ENCODE data around the gene RNU5D-1.
A peak's percentile ranks its signal among the peaks of the same experiment; 100 is the strongest.

Gene RNU5D-1

GRCh38 chr1:44730741-44731512 lies at the start of gene RNU5D-1 (continued):
- peak; percentile 70; the same call in 1 of the 2 replicates for TF ChIP-seq ZNF391 (tag by site-specific recombination; IDR thresholded peaks at IDR 0.05; ENCODE audit: borderline replicate concordance, low read depth)
- TF ChIP-seq ZNF132 (tag by site-specific recombination; IDR thresholded peaks at IDR 0.05; ENCODE audit: borderline replicate concordance) = no peak
- no peak for TF ChIP-seq ZBTB49 (tag by site-specific recombination; IDR thresholded peaks at IDR 0.05; ENCODE audit: low read depth)
- TF ChIP-seq ZNF48 (tag by site-specific recombination; IDR thresholded peaks at IDR 0.05) = no peak
- TF ChIP-seq ZNF2 (tag by site-specific recombination; IDR thresholded peaks at IDR 0.05) = peak; percentile 90; the same call in 1 of the 2 replicates
- TF ChIP-seq ZNF488 (tag by site-specific recombination; IDR thresholded peaks at IDR 0.05) = no peak
- TF ChIP-seq ZNF114 (tag by site-specific recombination; IDR thresholded peaks at IDR 0.05) = no peak
- no peak for TF ChIP-seq ZNF223 (tag by site-specific recombination; IDR thresholded peaks at IDR 0.05)
- TF ChIP-seq SALL2 (tag by site-specific recombination; IDR thresholded peaks at IDR 0.05; ENCODE audit: borderline replicate concordance) = no peak
- TF ChIP-seq ZNF830 (tag by site-specific recombination; IDR thresholded peaks at IDR 0.05; ENCODE audit: low read depth) = no peak
- TF ChIP-seq FEZF1 (tag by site-specific recombination; IDR thresholded peaks at IDR 0.05) = peak; percentile 71
- no peak; the same call in 1 of the 2 replicates for TF ChIP-seq ZSCAN18 (tag by site-specific recombination; IDR thresholded peaks at IDR 0.05)
- TF ChIP-seq ZNF174 (tag by site-specific recombination; IDR thresholded peaks at IDR 0.05) = no peak
- TF ChIP-seq ZNF707 (tag by site-specific recombination; IDR thresholded peaks at IDR 0.05) = no peak
- TF ChIP-seq ZNF121 (tag by site-specific recombination; IDR thresholded peaks at IDR 0.05) = no peak
- no peak; the same call in none of the 2 replicates for TF ChIP-seq ZNF501 (tag by site-specific recombination; IDR thresholded peaks at IDR 0.05)
- TF ChIP-seq ZNF221 (tag by site-specific recombination; IDR thresholded peaks at IDR 0.05; ENCODE audit: borderline replicate concordance) = no peak
- TF ChIP-seq ZNF654 (tag by site-specific recombination; IDR thresholded peaks at IDR 0.05; ENCODE audit: low read depth) = peak; percentile 25; the same call in 1 of the 2 replicates
- TF ChIP-seq ZNF596 (tag by site-specific recombination; IDR thresholded peaks at IDR 0.05) = no peak
- peak; percentile 76 for TF ChIP-seq ZNF629 (tag by site-specific recombination; IDR thresholded peaks at IDR 0.05)
- peak; percentile 39; the same call in 1 of the 2 replicates for TF ChIP-seq REPIN1 (tag by site-specific recombination; IDR thresholded peaks at IDR 0.05; ENCODE audit: low read depth)
- TF ChIP-seq ZNF777 (tag by site-specific recombination; IDR thresholded peaks at IDR 0.05; ENCODE audit: borderline replicate concordance) = no peak
- TF ChIP-seq ZBTB26 (tag by site-specific recombination; optimal IDR thresholded peaks at IDR 0.05) = peak; percentile 7
- peak; percentile 96 for TF ChIP-seq PRDM6 (tag by site-specific recombination; IDR thresholded peaks at IDR 0.05)
- peak; percentile 29; the same call in 1 of the 2 replicates for TF ChIP-seq KLF7 (tag by site-specific recombination; IDR thresholded peaks at IDR 0.05; ENCODE audit: borderline replicate concordance)
- TF ChIP-seq ZBTB48 (tag by site-specific recombination; IDR thresholded peaks at IDR 0.05) = no peak; the same call in 1 of the 2 replicates
- no peak for TF ChIP-seq ZNF433 (tag by site-specific recombination; IDR thresholded peaks at IDR 0.05; ENCODE audit: low read depth)
- TF ChIP-seq ZNF133 (tag by site-specific recombination; IDR thresholded peaks at IDR 0.05) = no peak
- no peak for TF ChIP-seq ZNF138 (tag by site-specific recombination; IDR thresholded peaks at IDR 0.05; ENCODE audit: borderline replicate concordance)
- peak; percentile 59 for TF ChIP-seq ZSCAN16 (tag by site-specific recombination; IDR thresholded peaks at IDR 0.05)
- 0 out of 2 replicates have a peak, but pooled peaks have one; percentile 37 for TF ChIP-seq ZNF843 (tag by site-specific recombination; IDR thresholded peaks at IDR 0.05)
- peak; percentile 72 for TF ChIP-seq ZBTB8A (tag by site-specific recombination; IDR thresholded peaks at IDR 0.05)
- TF ChIP-seq HOXC10 (CRISPR knock-in tag; IDR thresholded peaks at IDR 0.05) = no peak
